Chondrocyte (in vitro differentiated cells): ENCODE measurements around the gene ADM2. TPM values are rescaled to one million over a fixed set of nuclear protein-coding genes. Genes with fewer than 3 reads are reported as not detected.

Experiments used
- DNase-seq: peaks from one replicate; pipeline ENCODE4 v3.0.0; 2021; ENCODE audit warnings: mixed read lengths, low spot score
- H3K27ac Mint-ChIP-seq: one replicate; pipeline ENCODE4 v1.8.0; 2021; ENCODE audit warnings: mild to moderate bottlenecking, moderate library complexity, mixed read lengths; ENCODE audit not compliant: unreplicated experiment
- H3K27me3 Mint-ChIP-seq: 2 replicates; pipeline ENCODE4 v1.8.0; 2021; ENCODE audit warnings: low read depth, mixed read lengths
- H3K36me3 Mint-ChIP-seq: 2 replicates; pipeline ENCODE4 v1.8.0; 2021; ENCODE audit warnings: low read depth, mixed read lengths
- H3K4me1 Mint-ChIP-seq: 2 replicates; pipeline ENCODE4 v1.8.0; 2021; ENCODE audit warnings: low read depth, mild to moderate bottlenecking, mixed read lengths
- H3K4me3 Mint-ChIP-seq: one replicate; pipeline ENCODE4 v1.8.0; 2021; ENCODE audit warnings: mild to moderate bottlenecking, moderate library complexity, mixed read lengths; ENCODE audit not compliant: unreplicated experiment
- H3K9me3 Mint-ChIP-seq: 2 replicates; pipeline ENCODE4 v1.8.0; 2021; ENCODE audit warnings: low read depth, mixed read lengths
- CTCF ChIP-seq: fragments of 200-600 bp; sonication (generic); IDR thresholded peaks from 2 replicates; pipeline ENCODE4 v1.5.0; 2021; ENCODE audit warnings: antibody characterized with exemption, mild to moderate bottlenecking, moderate library complexity
- total RNA-seq: library from RNA; stranded (reverse); gene quantifications from 3 replicates; pipeline ENCODE4 v1.2.1, GENCODE V29; 2021

Gene ADM2
- total RNA-seq, 1 donor from 2014 or later, result 46.5 TPM

- H3K4me3 Mint-ChIP-seq, result peak overlapping the region; percentile 97
- H3K27me3 Mint-ChIP-seq, result no peaks in the 10 kb centered on the region
- peaks cover 40% of the 10 kb centered on the region for H3K4me1 Mint-ChIP-seq
- DNase-seq, result no peak
- no peaks in the 10 kb centered on the region for H3K36me3 Mint-ChIP-seq
- no peaks in the 10 kb centered on the region for H3K9me3 Mint-ChIP-seq
- H3K27ac Mint-ChIP-seq, result peak overlapping the region; percentile 98
- peak; percentile 19 for TF ChIP-seq CTCF
These were observed 7.3 kb upstream of the ADM2 start for GRCh38 chr22:50473855-50474671.

- Mint-ChIP-seq H3K27ac (peak within 1 kb of the TSS; percentile 98), H3K36me3 (no peaks in the 10 kb centered on the region), H3K4me3 (peak within 1 kb of the TSS; percentile 97), H3K4me1 (peaks cover 37% of the 10 kb centered on the region), H3K9me3 (no peaks in the 10 kb centered on the region), H3K27me3 (no peaks in the 10 kb centered on the region)
- no peak for DNase-seq
- TF ChIP-seq CTCF, result no peak
These were observed 6.4 kb upstream of the ADM2 start, which contains the start of gene SBF1 for GRCh38 chr22:50474710-50475651. TSS of gene SBF1 (minus strand) at chr22:50475035. CDS start at chr22:50474840, 195 bp downstream.

GRCh38 chr22:50475652-50476002, 5.7 kb upstream of the ADM2 start:
- no peak overlapping the region for H3K27ac Mint-ChIP-seq

GRCh38 chr22:50476868-50477267, 4.5 kb upstream of the ADM2 start:
- H3K36me3 Mint-ChIP-seq, result no peaks in the 10 kb centered on the region
- H3K4me3 Mint-ChIP-seq, result no peak overlapping the region
- peaks cover 26% of the 10 kb centered on the region for H3K4me1 Mint-ChIP-seq
- no peak for TF ChIP-seq CTCF
- no peaks in the 10 kb centered on the region for H3K9me3 Mint-ChIP-seq
- no peak for DNase-seq
- H3K27me3 Mint-ChIP-seq, result no peaks in the 10 kb centered on the region
- no peak overlapping the region for H3K27ac Mint-ChIP-seq

More at GRCh38 chr22:50475652-50476002, 5.7 kb upstream of the ADM2 start:
- Mint-ChIP-seq H3K9me3 (no peaks in the 10 kb centered on the region), H3K4me3 (peak overlapping the region; percentile 58), H3K36me3 (no peaks in the 10 kb centered on the region), H3K27me3 (no peaks in the 10 kb centered on the region), H3K4me1 (peaks cover 30% of the 10 kb centered on the region)
- DNase-seq, result no peak
- no peak for TF ChIP-seq CTCF

- Mint-ChIP-seq H3K4me3 (no peak overlapping the region), H3K4me1 (peaks cover 20% of the 10 kb centered on the region), H3K27me3 (no peaks in the 10 kb centered on the region), H3K9me3 (no peaks in the 10 kb centered on the region), H3K36me3 (no peaks in the 10 kb centered on the region), H3K27ac (no peak overlapping the region)
- TF ChIP-seq CTCF, result no peak
- no peak for DNase-seq
These were observed 3.4 kb upstream of the ADM2 start for GRCh38 chr22:50477923-50478322.
